Sigmoid colon (tissue), 4 donors: ENCODE results near the gene FANCC.

Source experiments
- CTCF ChIP-seq, 4 experiments: fragments of 450-650 bp in 3 of 4; fragments of 200-600 bp in 1 of 4; IDR thresholded peaks; one replicate each; pipeline ENCODE4 v1.5.1; 2016 to 2019; ENCODE audit warnings: antibody characterized with exemption in 4 of 4, mild to moderate bottlenecking in 3 of 4, moderate library complexity in 2 of 4
- POLR2A ChIP-seq, 2 donors: fragments of 450-650 bp; IDR thresholded peaks; one replicate each; pipeline ENCODE4 v1.6.1; 2016; ENCODE audit warnings: antibody characterized with exemption in 2 of 2, mild to moderate bottlenecking in 2 of 2, moderate library complexity in 2 of 2
- POLR2AphosphoS5 ChIP-seq, 4 donors: sonication (generic); formaldehyde crosslinking; IDR thresholded peaks; one replicate each; pipeline ENCODE4 v1.6.1; 2017; ENCODE audit warnings: antibody characterized with exemption in 4 of 4

GRCh38 chr9:95055851-95056551, 261.5 kb downstream of the FANCC start:
- no peak for TF ChIP-seq POLR2A (IDR thresholded peaks at IDR 0.05)
- TF ChIP-seq CTCF (IDR thresholded peaks at IDR 0.05), result no peak
- TF ChIP-seq POLR2AphosphoS5 (IDR thresholded peaks at IDR 0.05), result peak in 2 of 4 donors; percentile 40
